B cell (primary cell): ENCODE measurements around the gene WDFY4. TPM values are rescaled to one million over a fixed set of nuclear protein-coding genes. Genes with fewer than 3 reads are reported as not detected.

ENCODE experiments used
- ATAC-seq: fragments of 200-7000 bp; cut with Tn5 transposase; one replicate; pipeline ENCODE4 v1.10.0; 2021; ENCODE audit warnings: low read depth, mild to moderate bottlenecking, moderate number of reproducible peaks, moderate library complexity
- CTCF ChIA-PET: fragments of 350-600 bp; sonication (Branson Sonifier 250); formaldehyde crosslinking; loops from one replicate; lab custom pipeline; 2021; ENCODE audit warnings: antibody characterized with exemption, inconsistent platforms; lab: Charles Lee
- POLR2A ChIA-PET: fragments of 350-600 bp; sonication (Branson Sonifier 250); formaldehyde crosslinking; loops from one replicate; lab custom pipeline; 2021; ENCODE audit warnings: antibody characterized with exemption; lab: Charles Lee
- DNase-seq: peaks from one replicate; pipeline ENCODE4 v3.0.0; 2013
- H2AFZ ChIP-seq: 2 replicates; pipeline ENCODE4 v1.6.1; 2012; ENCODE audit warnings: mild to moderate bottlenecking, low read depth, low read length; ENCODE audit not compliant: insufficient read depth, poor library complexity, severe bottlenecking
- H3K27ac ChIP-seq, 2 donors: 1 replicate in 1 of 2; 2 replicates in 1 of 2; pipeline ENCODE4 v1.5.1; 2012 to 2013; ENCODE audit warnings: low read length in 2 of 2, mild to moderate bottlenecking in 2 of 2, moderate library complexity in 1 of 2
- H3K27me3 ChIP-seq, 4 experiments: fragments of 200-600 bp in 1 of 4; sonication (generic) in 1 of 4; replicated peaks in 1 of 4; 1 replicate in 2 of 4; 2 replicates in 2 of 4; pipeline versions ENCODE4 v1.6.1 to v1.7.0; 2013 to 2016; ENCODE audit warnings: low read length in 3 of 4, mild to moderate bottlenecking in 2 of 4, mixed read lengths in 1 of 4, moderate library complexity in 1 of 4; ENCODE audit not compliant: insufficient read depth in 4 of 4, control insufficient read depth in 3 of 4; ENCODE audit errors: control extremely low read depth in 1 of 4
- H3K36me3 ChIP-seq, 2 experiments: replicated peaks in 1 of 2; 1 replicate in 1 of 2; 2 replicates in 1 of 2; pipeline versions ENCODE4 v1.6.1 to v1.7.1; 2013; ENCODE audit warnings: low read length in 1 of 2; ENCODE audit not compliant: insufficient read depth in 2 of 2, control insufficient read depth in 1 of 2; ENCODE audit errors: control extremely low read depth in 1 of 2, extremely low read depth in 1 of 2
- H3K4me1 ChIP-seq, 2 donors: fragments of 200-600 bp in 1 of 2; sonication (generic) in 1 of 2; 1 replicate in 1 of 2; 2 replicates in 1 of 2; pipeline versions ENCODE4 v1.5.1 to v1.6.1; 2013 to 2017; ENCODE audit warnings: low read length in 2 of 2; ENCODE audit not compliant: control insufficient read depth in 2 of 2, insufficient read depth in 2 of 2
- H3K4me2 ChIP-seq: replicated peaks from 2 replicates; pipeline ENCODE3; 2012; ENCODE audit warnings: mild to moderate bottlenecking, low read depth, low read length; ENCODE audit not compliant: poor library complexity, severe bottlenecking
- H3K4me3 ChIP-seq, 5 experiments: fragments of 200-600 bp in 1 of 5; sonication (generic) in 1 of 5; 1 replicate in 3 of 5; 2 replicates in 2 of 5; pipeline versions ENCODE4 v1.5.1 to v1.7.0; 2011 to 2016; ENCODE audit warnings: low read length in 4 of 5, mild to moderate bottlenecking in 4 of 5, low read depth in 2 of 5, control low read depth in 1 of 5, moderate library complexity in 1 of 5; ENCODE audit not compliant: insufficient read depth in 1 of 5; ENCODE audit errors: control extremely low read depth in 1 of 5, extremely low read depth in 1 of 5
- H3K79me2 ChIP-seq: fragments of 200-600 bp; sonication (generic); one replicate; pipeline ENCODE4 v1.6.0; 2016; ENCODE audit warnings: low read length; ENCODE audit not compliant: control insufficient read depth, insufficient read depth
- H3K9ac ChIP-seq: fragments of 200-600 bp; sonication (generic); 2 replicates; pipeline ENCODE4 v1.6.1; 2017; ENCODE audit warnings: mild to moderate bottlenecking, low read length, moderate library complexity
- H3K9me3 ChIP-seq, 3 donors: one replicate each; pipeline versions ENCODE4 v1.6.1 to v1.7.1; 2013; ENCODE audit warnings: low read length in 2 of 3; ENCODE audit not compliant: control insufficient read depth in 2 of 3, insufficient read depth in 1 of 3; ENCODE audit errors: control extremely low read depth in 1 of 3
- H4K20me1 ChIP-seq: 2 replicates; pipeline ENCODE4 v1.6.0; 2012; ENCODE audit warnings: mild to moderate bottlenecking, low read length; ENCODE audit not compliant: insufficient read depth, control insufficient read depth, poor library complexity, severe bottlenecking
- H3K27ac Mint-ChIP-seq: one replicate; pipeline ENCODE4 v1.8.0; 2021; ENCODE audit warnings: mixed read lengths
- H3K27me3 Mint-ChIP-seq: one replicate; pipeline ENCODE4 v1.8.0; 2021; ENCODE audit warnings: mixed read lengths
- H3K4me1 Mint-ChIP-seq: one replicate; pipeline ENCODE4 v1.8.0; 2021; ENCODE audit warnings: mixed read lengths
- H3K4me3 Mint-ChIP-seq: one replicate; pipeline ENCODE4 v1.8.0; 2021; ENCODE audit warnings: mixed read lengths
- H3K9me3 Mint-ChIP-seq: one replicate; pipeline ENCODE4 v1.8.0; 2022; ENCODE audit warnings: mixed read lengths; ENCODE audit not compliant: insufficient read depth
- CTCF ChIP-seq: fragments of 200-600 bp; IDR thresholded peaks from one replicate; pipeline ENCODE4 v1.8.0; 2022; ENCODE audit warnings: antibody characterized with exemption, mild to moderate bottlenecking
- EZH2 ChIP-seq: IDR thresholded peaks from 2 replicates; pipeline ENCODE4 v1.6.1; 2012; ENCODE audit warnings: borderline replicate concordance, low read depth, mild to moderate bottlenecking, moderate library complexity, low read length; ENCODE audit not compliant: insufficient read depth, poor library complexity, severe bottlenecking
- WGBS: methylation state at CpG from one replicate; pipeline ENCODE4 v1.1.5; 2013; ENCODE audit warnings: missing lambda C conversion rate; ENCODE audit not compliant: insufficient coverage; 5-methylcytosine and 5-hydroxymethylcytosine counted together
- intact Hi-C: fragments of 100-400 bp; cut with micrococcal nuclease; formaldehyde crosslinking; loops from one replicate; pipeline ENCODE4 v1.10.0; 2022
- polyA plus RNA-seq: library from polyadenylated mRNA; depleted of rRNA; stranded (reverse); fragments of >200 nt; gene quantifications from 2 replicates; pipeline ENCODE4 v1.2.3, GENCODE V29; 2012
- total RNA-seq, 2 donors: library from RNA; stranded (reverse); fragments of 120-200 nt in 1 of 2; gene quantifications; 1 replicate in 1 of 2; 2 replicates in 1 of 2; pipeline versions ENCODE4 v1.2.3 to v1.2.4, GENCODE V29; 2013 to 2022

WDFY4 gene
- total and polyA plus RNA-seq, 2 donors (not counting 1 experiment from before 2014, with no cell fraction given): 262 to 560 TPM

- no peak overlapping the region for H3K4me3 Mint-ChIP-seq
- no peak overlapping the region for H3K9ac ChIP-seq
- H2AFZ ChIP-seq: no peak overlapping the region
- ChIA-PET CTCF (interaction anchor here (1.0 to 1.3 kb wide), 2 partner anchors 150 to 152 kb away, joined by 3 read pairs; no protein-coding TSS in a partner anchor), POLR2A (no interaction called here)
- no peaks in the 10 kb centered on the region for H3K27me3 ChIP-seq
- DNase-seq: no peak
- no peak overlapping the region for H3K4me3 ChIP-seq
- peaks cover 48% of the 10 kb centered on the region for H3K79me2 ChIP-seq
- H4K20me1 ChIP-seq: peaks cover 41% of the 10 kb centered on the region
- ATAC-seq: no peak
- H3K27ac ChIP-seq: no peak overlapping the region
- H3K4me1 ChIP-seq: peaks cover 23 to 26% of the 10 kb centered on the region in 2 donors
- H3K36me3 ChIP-seq: peaks cover 5 to 100% of the 10 kb centered on the region in 2 experiments
- WGBS: no CpG with 5 or more reads among the region's 2 CpGs
- TF ChIP-seq EZH2 (no peak), CTCF (no peak)
- no peaks in the 10 kb centered on the region for H3K9me3 Mint-ChIP-seq
- peaks cover 31% of the 10 kb centered on the region for H3K4me1 Mint-ChIP-seq
- intact Hi-C loops: no loop called here
- no peaks in the 10 kb centered on the region for H3K27me3 Mint-ChIP-seq
- peak overlapping the region; percentile 1 for H3K27ac Mint-ChIP-seq
- H3K9me3 ChIP-seq: peaks cover 0 to 1% (median 0%) of the 10 kb centered on the region in 3 donors
- no peak overlapping the region for H3K4me2 ChIP-seq
These were observed 123.3 kb downstream of the WDFY4 start for GRCh38 chr10:48807791-48808470.

GRCh38 chr10:48809261-48809660 is 124.6 kb downstream of the WDFY4 start:
- DNase-seq (no peak), ATAC-seq (no peak)
- Histone ChIP-seq H3K79me2 (peaks cover 35% of the 10 kb centered on the region), H3K9ac (no peak overlapping the region), H3K27ac (no peak overlapping the region), H4K20me1 (peaks cover 29% of the 10 kb centered on the region), H3K4me1 (peaks cover 10 to 13% of the 10 kb centered on the region in 2 donors), H3K27me3 (no peaks in the 10 kb centered on the region), H3K4me3 (no peak overlapping the region), H3K36me3 (peaks cover 5 to 100% of the 10 kb centered on the region in 2 experiments), H3K4me2 (no peak overlapping the region), H3K9me3 (no peaks in the 10 kb centered on the region), H2AFZ (no peak overlapping the region)
- Mint-ChIP-seq H3K27me3 (no peaks in the 10 kb centered on the region), H3K4me1 (peaks cover 18% of the 10 kb centered on the region), H3K4me3 (no peak overlapping the region), H3K27ac (no peak overlapping the region), H3K9me3 (no peaks in the 10 kb centered on the region)
- 95% methylated on average over 2 of the region's 2 CpGs for WGBS
- CTCF ChIA-PET: no interaction called here
- no peak for TF ChIP-seq EZH2
- POLR2A ChIA-PET: no interaction called here
- intact Hi-C loops: no loop called here
